HG02973 (cell line): ENCODE results near the gene BORCS5.
"Not testable (repeated sequence)": the region's sequence is repeated elsewhere in the genome, so short reads cannot be mapped to it uniquely, and the experiment has no call there.

Experiments
- ATAC-seq: cut with Tn5 transposase; IDR thresholded peaks from one replicate; pipeline ENCODE4 v1.9.1; 2021; ENCODE audit warnings: moderate library complexity; ENCODE audit not compliant: unreplicated experiment

The BORCS5 gene

GRCh38 chr12:12482959-12483358, 126.1 kb downstream of the BORCS5 start:
- no peak for ATAC-seq

- no peak for ATAC-seq
These were observed 126.6 kb downstream of the BORCS5 start for GRCh38 chr12:12483438-12483837.

- ATAC-seq, result peak; percentile 76
These were observed 129.9 kb downstream of the BORCS5 start for GRCh38 chr12:12486661-12487240.

GRCh38 chr12:12487490-12487889, 130.6 kb downstream of the BORCS5 start:
- no peak for ATAC-seq

- no peak for ATAC-seq
These were observed 131.4 kb downstream of the BORCS5 start for GRCh38 chr12:12488296-12488695.

- no peak for ATAC-seq
These were observed 132.1 kb downstream of the BORCS5 start for GRCh38 chr12:12488823-12489550.

- ATAC-seq, result no peak
These were observed 134.7 kb downstream of the BORCS5 start for GRCh38 chr12:12491606-12492005.

- no peak for ATAC-seq
These were observed 135.7 kb downstream of the BORCS5 start for GRCh38 chr12:12492547-12492946.

- no peak for ATAC-seq
These were observed 138.7 kb downstream of the BORCS5 start for GRCh38 chr12:12495536-12495935.

- no peak for ATAC-seq
These were observed 141.3 kb downstream of the BORCS5 start for GRCh38 chr12:12498210-12498609.

GRCh38 chr12:12499909-12500604, 143.2 kb downstream of the BORCS5 start:
- ATAC-seq, result no peak

- ATAC-seq, result no peak
These were observed 144.2 kb downstream of the BORCS5 start for GRCh38 chr12:12501121-12501520.

- ATAC-seq, result not testable (repeated sequence)
These were observed 145.4 kb downstream of the BORCS5 start for GRCh38 chr12:12502130-12502814.

GRCh38 chr12:12502815-12503151, 145.9 kb downstream of the BORCS5 start:
- no peak for ATAC-seq

- no peak for ATAC-seq
These were observed 146.7 kb downstream of the BORCS5 start for GRCh38 chr12:12503384-12504078.

- peak; percentile 80 for ATAC-seq
These were observed 148.9 kb downstream of the BORCS5 start for GRCh38 chr12:12505544-12506495.

- ATAC-seq, result no peak
These were observed 149.6 kb downstream of the BORCS5 start for GRCh38 chr12:12506496-12506890.

GRCh38 chr12:12507121-12507520, 150.2 kb downstream of the BORCS5 start:
- no peak for ATAC-seq

- ATAC-seq, result no peak
These were observed 151.7 kb downstream of the BORCS5 start for GRCh38 chr12:12508612-12509011.

- no peak for ATAC-seq
These were observed 153.3 kb downstream of the BORCS5 start for GRCh38 chr12:12510141-12510540.
